GM21737 (cell line): ENCODE data around the gene ZNF385B.

ENCODE experiments used
- ATAC-seq: cut with Tn5 transposase; IDR thresholded peaks from one replicate; pipeline ENCODE4 v1.9.1; 2021; ENCODE audit warnings: mild to moderate bottlenecking, moderate library complexity; ENCODE audit not compliant: unreplicated experiment

Gene ZNF385B

GRCh38 chr2:179454443-179455171, 406.8 kb downstream of the ZNF385B start:
- ATAC-seq, result no peak

DNA sequence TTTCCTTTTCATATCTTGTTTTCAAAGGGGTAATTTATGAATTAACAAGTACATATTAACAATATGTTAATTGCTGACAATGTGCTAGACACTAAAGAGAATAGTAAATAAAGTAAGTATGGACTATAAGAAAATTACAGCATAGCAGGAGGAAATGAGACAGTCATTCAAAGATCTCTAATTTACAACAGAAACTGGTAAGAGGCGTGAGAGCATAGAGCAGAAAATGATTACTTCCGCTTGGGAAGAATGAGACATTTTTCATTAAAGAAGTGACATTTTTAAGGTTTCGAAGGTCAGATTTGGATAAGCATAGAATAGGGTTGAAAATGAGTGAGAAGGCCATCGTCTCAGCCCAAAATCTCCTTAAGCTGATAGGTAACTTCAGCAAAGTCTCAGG, 412.4 kb downstream of the ZNF385B start:
- no peak for ATAC-seq

- no peak for ATAC-seq
Measured at GRCh38 chr2:179447839-179448447, 413.5 kb downstream of the ZNF385B start.

DNA sequence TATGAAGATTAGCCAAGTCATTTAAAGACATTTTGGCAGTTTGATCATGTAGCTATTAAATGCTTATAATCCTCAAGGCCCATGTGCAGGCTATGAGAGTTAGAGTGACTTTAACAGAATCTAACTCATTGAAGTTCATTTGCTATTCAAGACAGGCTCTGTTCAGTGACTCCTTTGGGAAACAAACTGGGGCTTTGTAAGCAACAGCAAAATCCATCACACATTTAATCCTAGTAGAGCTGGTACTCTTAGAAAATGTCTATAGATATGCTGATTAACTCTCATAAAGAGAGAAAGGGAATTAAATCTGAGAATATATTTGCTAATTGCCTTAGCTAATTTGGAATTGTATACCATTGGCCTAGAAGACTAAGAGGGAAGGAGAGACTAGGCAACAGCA, 414.0 kb downstream of the ZNF385B start:
- no peak for ATAC-seq

DNA sequence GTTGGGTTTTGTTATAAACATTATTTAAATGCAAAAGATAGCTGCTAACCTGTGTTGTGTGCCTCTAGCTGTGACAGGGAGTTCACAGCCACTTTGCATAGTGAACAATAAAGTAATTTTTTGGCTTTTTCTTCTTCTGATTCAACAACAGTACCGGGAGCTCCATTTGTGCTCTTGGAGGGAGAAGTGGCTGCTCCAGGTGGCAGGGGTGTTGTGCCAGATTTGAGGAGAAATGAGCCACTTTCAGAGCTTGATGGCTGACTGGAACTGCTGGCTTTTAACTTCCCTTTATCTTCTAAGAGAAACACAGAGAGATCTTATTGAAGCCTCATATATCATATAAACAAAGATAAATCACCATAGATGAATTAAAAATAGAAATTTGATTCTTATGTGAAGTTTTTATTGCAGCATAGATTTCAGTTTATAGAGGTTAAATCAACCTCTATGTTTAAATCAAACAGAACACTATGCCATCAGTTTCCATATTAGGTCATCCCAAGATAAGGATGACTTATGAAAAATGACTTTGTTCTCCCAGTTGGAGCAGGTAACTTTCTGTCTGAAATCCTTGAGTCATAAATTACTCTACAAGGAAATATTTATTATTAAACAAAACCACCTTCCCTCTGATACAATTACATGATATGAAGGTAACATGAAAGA, 414.8 kb downstream of the ZNF385B start:
- ATAC-seq, result no peak

DNA sequence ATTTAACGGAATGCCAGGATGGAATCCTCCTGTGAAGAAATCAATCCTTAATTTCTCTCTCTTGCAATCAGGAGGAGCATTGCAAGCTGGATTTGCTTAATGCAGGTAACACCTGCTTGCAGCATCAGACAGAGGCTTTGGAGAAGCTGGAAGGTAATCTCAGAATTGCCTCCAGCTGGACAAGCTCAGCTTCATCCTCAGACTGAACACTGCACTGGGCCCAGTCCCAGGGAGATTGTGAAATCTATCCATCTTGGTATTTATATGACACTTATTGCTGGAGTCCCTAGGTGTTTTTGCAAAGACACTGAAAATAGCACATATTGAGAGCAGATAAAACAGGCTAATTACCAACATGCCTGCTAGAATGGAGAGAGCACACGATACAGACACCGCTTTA, 417.4 kb downstream of the ZNF385B start:
- ATAC-seq, result no peak

DNA sequence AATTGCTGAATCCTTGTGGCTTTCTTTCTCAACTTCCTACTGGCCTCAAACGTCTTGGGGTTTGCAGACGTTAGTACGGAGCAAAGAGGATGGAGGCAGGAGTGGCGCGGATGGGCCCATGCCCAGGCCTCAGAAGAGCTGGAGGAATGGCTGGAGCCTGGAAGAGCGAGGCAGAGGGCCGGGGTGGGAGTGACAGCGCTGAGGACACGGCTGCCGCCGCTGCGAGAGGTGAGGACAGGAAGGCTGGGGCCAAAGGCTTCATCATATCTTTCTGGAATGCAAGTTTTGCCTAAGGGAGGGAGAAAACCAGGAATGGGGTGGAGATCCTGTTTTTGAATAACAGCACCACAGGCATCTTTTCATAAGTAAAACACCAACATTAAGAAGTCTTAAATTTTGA, 418.2 kb downstream of the ZNF385B start:
- ATAC-seq, result no peak

DNA sequence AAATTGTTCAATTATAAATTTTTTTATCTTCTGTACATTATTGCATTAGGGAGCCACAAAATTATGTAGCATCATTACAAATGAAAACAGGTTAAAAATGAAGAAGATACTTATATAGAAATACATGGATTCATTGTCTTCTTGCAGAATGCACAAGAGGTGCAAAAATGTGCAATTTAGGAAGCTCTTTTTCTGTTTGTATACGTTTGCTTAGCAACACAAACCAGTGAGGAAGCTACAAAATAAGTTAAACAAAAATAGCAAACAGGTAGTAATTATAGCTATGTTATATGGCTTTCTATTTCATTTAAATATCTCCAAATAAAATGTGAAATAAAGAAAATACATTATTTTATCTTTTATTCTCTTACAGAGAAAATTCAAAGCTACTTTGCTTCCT, 419.2 kb downstream of the ZNF385B start:
- ATAC-seq, result no peak

- ATAC-seq, result no peak
Measured at GRCh38 chr2:179441551-179441950, 419.9 kb downstream of the ZNF385B start.

DNA sequence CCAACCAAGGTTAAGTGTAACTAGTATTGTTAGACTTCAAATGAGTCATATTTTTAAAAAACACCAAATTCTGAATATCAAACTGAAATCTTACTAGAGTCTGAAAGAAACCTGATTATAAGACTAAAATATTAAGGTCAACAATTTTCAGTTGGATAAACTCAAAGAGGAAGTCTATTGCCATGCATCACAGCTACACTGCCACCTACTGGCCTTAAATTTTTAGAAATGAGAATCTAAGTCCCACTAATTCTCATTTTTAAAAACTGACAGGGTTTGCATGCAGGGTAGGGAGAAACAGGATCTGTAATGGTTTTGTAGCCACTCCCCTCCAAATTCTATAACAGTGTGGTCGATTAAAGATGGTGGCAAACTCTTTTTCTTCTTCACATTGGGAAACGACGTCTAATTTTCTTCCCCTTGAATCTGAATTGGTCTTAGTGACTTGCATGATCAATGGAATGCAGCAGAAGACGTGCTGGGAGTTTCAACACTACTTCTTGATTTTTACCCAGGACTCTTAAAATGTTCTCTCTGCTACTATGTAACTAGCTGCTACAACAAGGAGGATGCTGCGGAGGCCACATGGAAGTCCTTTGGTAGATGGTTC, 420.7 kb downstream of the ZNF385B start:
- no peak for ATAC-seq

GRCh38 chr2:179438654-179439053, 422.8 kb downstream of the ZNF385B start:
- no peak for ATAC-seq

DNA sequence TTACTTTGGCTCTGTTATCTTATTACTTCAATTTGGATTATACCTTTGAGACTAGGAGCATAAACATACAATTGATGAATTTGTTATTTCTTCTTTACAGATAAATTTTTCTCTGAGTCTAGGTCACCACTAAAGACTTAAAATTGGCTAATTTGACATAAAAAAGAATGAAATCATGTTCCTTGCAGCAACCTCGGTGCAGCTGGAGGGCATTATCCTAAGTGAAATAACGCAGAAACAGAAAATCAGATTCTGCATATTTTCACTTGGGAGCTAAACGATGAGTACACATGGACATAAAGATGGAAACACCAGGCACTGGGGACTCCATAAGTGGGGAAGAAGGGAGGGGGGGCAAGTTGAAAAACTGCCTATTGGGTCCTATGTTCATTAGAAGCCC, 424.0 kb downstream of the ZNF385B start:
- no peak for ATAC-seq

DNA sequence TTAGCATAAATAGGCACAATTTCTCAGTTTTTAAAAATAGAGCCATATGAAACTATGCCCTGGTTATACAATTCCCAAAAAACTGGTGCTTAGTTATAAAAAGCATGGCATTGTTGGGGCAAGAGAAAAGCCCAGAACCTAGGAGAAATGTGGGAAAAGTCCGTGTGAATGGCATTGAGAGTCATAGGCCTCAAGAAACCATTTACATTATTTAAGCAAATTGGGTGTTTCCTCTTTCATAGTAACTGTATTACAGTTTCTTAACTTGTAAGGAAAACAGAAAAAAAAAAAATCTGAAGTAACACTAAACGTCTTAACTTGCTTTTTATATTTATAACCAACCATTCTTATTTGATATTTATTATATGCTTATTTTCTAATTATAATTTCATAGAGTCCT, 425.8 kb downstream of the ZNF385B start:
- ATAC-seq, result no peak

- no peak for ATAC-seq
Measured at GRCh38 chr2:179435000-179435399, 426.4 kb downstream of the ZNF385B start.

DNA sequence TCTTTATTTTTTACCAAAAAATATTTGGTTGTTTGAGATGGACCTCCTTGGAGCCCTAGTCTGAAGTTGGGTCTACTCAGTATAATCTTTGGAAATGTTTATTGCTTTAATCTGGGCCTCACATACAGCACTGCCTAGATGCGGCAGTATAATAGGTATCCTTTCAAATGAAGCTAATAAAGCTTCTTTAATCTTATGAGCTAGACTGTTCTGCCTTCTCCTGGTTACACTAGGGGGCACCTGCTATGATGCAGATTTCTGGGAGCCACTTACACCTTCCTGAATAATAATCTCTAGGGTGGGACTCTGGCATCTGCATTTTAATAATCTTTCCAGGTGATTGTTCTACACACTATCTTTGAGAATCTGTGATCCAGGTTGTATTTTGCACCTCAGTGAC, 427.1 kb downstream of the ZNF385B start:
- no peak for ATAC-seq

- ATAC-seq, result no peak
Measured at GRCh38 chr2:179432751-179433150, 428.7 kb downstream of the ZNF385B start.

- no peak for ATAC-seq
Measured at GRCh38 chr2:179429597-179429996, 431.8 kb downstream of the ZNF385B start.

- no peak for ATAC-seq
Measured at GRCh38 chr2:179429060-179429471, 432.3 kb downstream of the ZNF385B start.

DNA sequence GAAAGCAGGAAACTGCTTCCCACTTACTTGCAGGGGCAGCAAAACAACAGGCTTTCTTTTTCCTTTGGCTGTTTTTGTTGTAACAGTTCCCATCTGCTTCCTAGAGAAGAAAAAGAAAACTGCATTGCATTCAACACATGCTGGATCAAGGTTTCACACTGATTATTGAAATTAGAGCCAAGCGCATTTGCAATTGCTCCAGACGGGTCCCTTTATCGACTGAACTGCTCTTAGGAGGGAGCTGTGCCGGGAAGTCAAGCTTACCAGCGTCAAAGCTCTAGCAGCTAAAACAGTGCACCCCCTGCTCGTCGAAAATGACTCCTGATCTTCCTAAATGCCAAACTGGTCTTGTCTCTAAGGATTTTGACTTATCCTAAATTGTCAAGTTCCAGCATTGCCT, 432.8 kb downstream of the ZNF385B start:
- ATAC-seq, result no peak

DNA sequence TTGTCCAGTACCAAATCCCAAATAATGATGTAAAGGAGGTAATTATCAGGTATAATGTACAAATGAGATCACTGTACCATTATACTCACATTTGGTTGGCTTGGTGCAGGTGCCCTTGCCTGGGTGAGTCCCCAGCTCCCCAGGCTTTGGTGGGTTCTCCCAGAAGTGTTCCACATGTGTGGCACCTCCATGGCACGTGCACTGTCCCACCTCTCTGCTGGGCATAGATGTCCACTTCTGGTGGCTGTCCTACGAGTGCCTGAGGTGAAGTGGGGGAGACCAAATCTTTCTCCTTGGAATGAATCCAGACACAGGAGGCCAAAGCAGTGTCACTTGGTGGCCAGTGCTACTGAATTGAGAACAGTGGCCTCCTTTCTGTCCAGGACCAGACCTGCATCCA, 434.3 kb downstream of the ZNF385B start:
- no peak for ATAC-seq

- no peak for ATAC-seq
Measured at GRCh38 chr2:179424571-179424970, 436.8 kb downstream of the ZNF385B start.
